Transverse colon (tissue), 4 donors: ENCODE data around the gene HTN1. TPM values are rescaled to one million over a fixed set of nuclear protein-coding genes. Genes with fewer than 3 reads are reported as not detected.
"Not testable (repeated sequence)": the region's sequence is repeated elsewhere in the genome, so short reads cannot be mapped to it uniquely, and the experiment has no call there.

Experiments
- DNase-seq: peaks from one replicate; pipeline ENCODE4 v3.0.0-alpha.2; 2019
- H3K27ac ChIP-seq, 4 donors: fragments of 200-600 bp; sonication (generic); 2 replicates each; pipeline ENCODE4 v1.5.1; 2016 to 2018; ENCODE audit warnings: inconsistent platforms in 4 of 4
- H3K27me3 ChIP-seq: fragments of 200-600 bp; sonication (generic); 2 replicates; pipeline ENCODE4 v1.5.1; 2017; ENCODE audit warnings: inconsistent platforms
- H3K36me3 ChIP-seq, 4 donors: fragments of 200-600 bp; sonication (generic); 2 replicates each; pipeline ENCODE4 v1.5.1; 2017 to 2019; ENCODE audit warnings: inconsistent platforms in 4 of 4
- H3K4me1 ChIP-seq, 4 donors: fragments of 200-600 bp; sonication (generic); 2 replicates each; pipeline ENCODE4 v1.5.1; 2017 to 2020; ENCODE audit warnings: inconsistent platforms in 4 of 4
- H3K4me3 ChIP-seq, 4 donors: fragments of 200-600 bp; sonication (generic); 1 replicate in 1 of 4; 2 replicates in 3 of 4; pipeline versions ENCODE4 v1.5.1 to v1.6.1; 2017 to 2019; ENCODE audit warnings: inconsistent platforms in 4 of 4
- H3K9me3 ChIP-seq, 2 donors: fragments of 200-600 bp; sonication (generic); 2 replicates each; pipeline ENCODE4 v1.5.1; 2017 to 2019; ENCODE audit warnings: inconsistent platforms in 2 of 2
- EP300 ChIP-seq: sonication (generic); formaldehyde crosslinking; IDR thresholded peaks from one replicate; pipeline ENCODE4 v1.6.1; 2017; ENCODE audit warnings: antibody characterized with exemption, low read depth
- POLR2A ChIP-seq: fragments of 450-650 bp; IDR thresholded peaks from one replicate; pipeline ENCODE4 v1.6.1; 2016; ENCODE audit warnings: antibody characterized with exemption, mild to moderate bottlenecking, moderate library complexity
- POLR2AphosphoS5 ChIP-seq, 3 donors: sonication (generic); formaldehyde crosslinking; IDR thresholded peaks; one replicate each; pipeline ENCODE4 v1.6.1; 2016; ENCODE audit warnings: antibody characterized with exemption in 3 of 3
- WGBS, 2 donors: methylation state at CpG; one replicate each; pipeline ENCODE4 v1.1.5; 2018; ENCODE audit warnings: low coverage in 1 of 2; 5-methylcytosine and 5-hydroxymethylcytosine counted together
- in situ Hi-C, 4 donors: fragments of 200-750 bp; cut with MboI; loops; one replicate each; pipeline versions ENCODE4 v1.15.0 to v1.15.1; 2017; ENCODE audit warnings: low sequenced_read_pairs in 3 of 4, low pct_ligation_motif_present in 1 of 4, low pct_unique_long_range_greater_than_20kb in 1 of 4
- intact Hi-C: fragments of 100-400 bp; cut with DNase I; formaldehyde crosslinking; loops from one replicate; pipeline ENCODE4 v1.15.1; 2023; ENCODE audit warnings: low total_unique reads
- total RNA-seq, 4 donors: library from RNA; depleted of rRNA; stranded (reverse); fragments of >200 nt; gene quantifications; one replicate each; pipeline ENCODE4 v1.1.0, GENCODE V29; 2016
- TF ChIP-seq, protein P1 (sequence below), 5 experiments: fragments of 200-600 bp in 3 of 5; fragments of 450-650 bp in 2 of 5; sonication (generic) in 3 of 5; IDR thresholded peaks; 1 replicate in 2 of 5; 2 replicates in 3 of 5; pipeline ENCODE4 v1.5.1; 2016 to 2017; ENCODE audit warnings: antibody characterized with exemption in 5 of 5, inconsistent platforms in 3 of 5, mild to moderate bottlenecking in 2 of 5, moderate library complexity in 1 of 5

HTN1 gene
- total RNA-seq, 4 donors from 2014 or later, result not detected

DNA sequence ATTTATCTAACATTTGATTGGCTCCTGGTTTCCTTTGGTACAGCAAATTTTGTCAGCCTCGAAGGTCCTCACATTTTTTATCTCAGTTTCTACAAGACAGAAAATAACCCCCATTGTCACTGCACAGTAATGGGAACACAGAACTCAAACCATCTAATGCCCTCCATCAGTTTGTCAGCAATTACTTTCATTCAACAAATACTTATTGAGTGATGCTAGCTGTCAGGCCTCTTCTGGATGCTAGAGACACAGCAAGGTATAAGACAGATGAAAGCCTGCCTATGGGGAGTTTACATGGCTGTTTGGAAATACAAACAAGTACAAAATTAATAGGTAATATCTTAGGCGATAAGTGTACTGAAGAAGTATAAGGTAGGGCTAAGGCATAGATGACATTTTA is 27.0 kb upstream of the HTN1 start:
- Histone ChIP-seq H3K27me3 (no peaks in the 10 kb centered on the region), H3K36me3 (no peaks in the 10 kb centered on the region), H3K4me3 (no peak overlapping the region), H3K27ac (no peak overlapping the region), H3K4me1 (no peaks in the 10 kb centered on the region), H3K9me3 (no peaks in the 10 kb centered on the region)
- 79 to 81% methylated on average over 2 of the region's 2 CpGs for WGBS, 2 donors
- in situ Hi-C loops (no loop called here), intact Hi-C loops (no loop called here)
- TF ChIP-seq POLR2AphosphoS5 (IDR thresholded peaks at IDR 0.05) (no peak), POLR2A (no peak), EP300 (no peak)
- TF ChIP-seq, protein P1, sequence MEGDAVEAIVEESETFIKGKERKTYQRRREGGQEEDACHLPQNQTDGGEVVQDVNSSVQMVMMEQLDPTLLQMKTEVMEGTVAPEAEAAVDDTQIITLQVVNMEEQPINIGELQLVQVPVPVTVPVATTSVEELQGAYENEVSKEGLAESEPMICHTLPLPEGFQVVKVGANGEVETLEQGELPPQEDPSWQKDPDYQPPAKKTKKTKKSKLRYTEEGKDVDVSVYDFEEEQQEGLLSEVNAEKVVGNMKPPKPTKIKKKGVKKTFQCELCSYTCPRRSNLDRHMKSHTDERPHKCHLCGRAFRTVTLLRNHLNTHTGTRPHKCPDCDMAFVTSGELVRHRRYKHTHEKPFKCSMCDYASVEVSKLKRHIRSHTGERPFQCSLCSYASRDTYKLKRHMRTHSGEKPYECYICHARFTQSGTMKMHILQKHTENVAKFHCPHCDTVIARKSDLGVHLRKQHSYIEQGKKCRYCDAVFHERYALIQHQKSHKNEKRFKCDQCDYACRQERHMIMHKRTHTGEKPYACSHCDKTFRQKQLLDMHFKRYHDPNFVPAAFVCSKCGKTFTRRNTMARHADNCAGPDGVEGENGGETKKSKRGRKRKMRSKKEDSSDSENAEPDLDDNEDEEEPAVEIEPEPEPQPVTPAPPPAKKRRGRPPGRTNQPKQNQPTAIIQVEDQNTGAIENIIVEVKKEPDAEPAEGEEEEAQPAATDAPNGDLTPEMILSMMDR (IDR thresholded peaks at IDR 0.05), result no peak
- DNase-seq, result no peak

DNA sequence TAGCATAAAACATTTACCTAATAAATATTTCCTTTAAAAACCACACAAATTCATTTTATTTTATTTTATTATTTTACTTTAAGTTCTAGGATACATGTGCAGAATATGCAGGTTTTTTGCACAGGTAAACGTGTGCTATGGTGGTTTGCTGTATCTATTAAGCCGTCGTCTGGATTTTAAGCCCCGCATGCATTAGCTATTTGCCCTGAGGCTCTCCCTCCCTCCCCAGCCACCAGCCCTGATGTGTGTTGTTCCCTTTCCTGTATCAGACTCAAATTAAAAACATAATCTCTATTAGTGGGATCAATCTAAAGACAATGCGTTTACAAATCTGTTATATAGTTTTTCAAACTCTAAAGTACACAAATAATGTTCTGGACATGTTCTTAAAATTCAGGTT is 23.2 kb upstream of the HTN1 start:
- in situ Hi-C loops, result no loop called here
- DNase-seq, result no peak
- 85 to 91% methylated on average over 5 of the region's 5 CpGs for WGBS, 2 donors
- Histone ChIP-seq H3K36me3 (no peaks in the 10 kb centered on the region), H3K4me3 (no peak overlapping the region), H3K4me1 (no peaks in the 10 kb centered on the region), H3K27me3 (no peaks in the 10 kb centered on the region), H3K27ac (no peak overlapping the region), H3K9me3 (no peaks in the 10 kb centered on the region)
- intact Hi-C loops, result no loop called here
- TF ChIP-seq POLR2A, result no peak

DNA sequence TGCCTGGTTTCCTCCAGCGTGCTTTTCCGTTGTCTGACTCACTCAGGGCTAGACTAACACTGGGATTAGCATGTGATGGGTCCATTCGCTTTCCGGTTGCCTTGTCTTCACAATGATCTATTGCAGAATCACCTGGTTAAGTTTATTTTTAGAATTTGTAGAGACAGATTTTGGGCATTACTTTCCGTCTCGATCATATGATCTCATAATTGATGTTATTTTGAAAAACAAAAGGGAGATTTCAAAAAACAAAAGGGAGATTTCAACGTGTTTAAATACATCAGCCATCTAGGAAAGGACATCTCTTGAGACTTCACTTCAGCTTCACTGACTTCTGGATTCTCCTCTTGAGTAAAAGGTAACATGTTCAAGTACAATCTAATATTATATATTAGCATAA is 22.1 kb upstream of the HTN1 start, which contains the start of gene HTN3:
HTN3 (plus strand) TSS at position 301 of the 400 bp plus-strand sequence. CDS start 2,282 bp downstream, outside the sequence.
- in situ Hi-C loops, H3K9me3 ChIP-seq, H3K27ac ChIP-seq, H3K4me3 ChIP-seq, DNase-seq, intact Hi-C loops, H3K27me3 ChIP-seq, H3K4me1 ChIP-seq, H3K36me3 ChIP-seq: not testable (repeated sequence)
- WGBS, 2 donors, result 86 to 90% methylated on average over 5 to 7 of the region's 7 CpGs

DNA sequence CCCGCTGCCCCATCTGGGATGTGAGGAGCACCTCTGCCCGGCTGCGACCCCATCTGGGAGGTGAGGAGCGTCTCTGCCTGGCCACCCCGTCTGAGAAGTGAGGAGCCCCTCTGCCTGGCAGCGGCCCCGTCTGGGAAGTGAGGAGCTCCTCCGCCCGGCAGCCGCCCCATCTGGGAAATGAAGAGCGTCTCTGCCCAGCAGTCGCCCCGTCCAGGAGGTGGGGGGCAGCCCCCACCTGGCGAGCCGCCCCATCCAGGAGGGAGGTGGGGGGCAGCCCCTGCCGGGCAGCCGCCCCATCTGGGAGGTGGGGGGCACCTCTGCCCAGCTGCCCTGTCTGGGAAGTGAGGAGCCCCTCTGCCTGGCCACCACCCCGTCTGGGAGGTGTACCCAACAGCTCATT is 12.7 kb upstream of the HTN1 start:
- DNase-seq, intact Hi-C loops: not testable (repeated sequence)
- WGBS, 2 donors, result 96% methylated on average over 18 of the region's 18 CpGs; no CpG with 5 or more reads in 1 of the 2 donors

DNA sequence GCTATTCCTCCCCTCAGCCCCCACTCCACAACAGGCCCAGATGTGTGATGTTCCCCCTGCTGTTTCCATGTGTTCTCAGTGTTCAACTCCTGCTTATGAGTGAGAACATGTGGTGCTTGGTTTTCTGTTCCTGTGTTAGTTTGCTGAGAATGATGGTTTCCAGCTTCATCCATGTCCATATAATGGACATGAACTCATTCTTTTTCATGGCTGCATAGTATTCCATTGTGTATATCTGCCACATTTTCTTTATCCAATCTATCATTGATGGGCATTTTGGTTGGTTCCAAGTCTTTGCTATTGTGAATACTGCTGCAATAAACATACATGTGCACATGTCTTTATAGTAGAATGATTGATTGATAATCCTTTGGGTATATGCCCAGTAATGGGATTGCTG is 10.3 kb upstream of the HTN1 start:
- H3K27me3 ChIP-seq, H3K4me1 ChIP-seq, H3K27ac ChIP-seq, DNase-seq, H3K4me3 ChIP-seq, H3K9me3 ChIP-seq, in situ Hi-C loops, H3K36me3 ChIP-seq, intact Hi-C loops: not testable (repeated sequence)

More for the DNA sequence above, 12.7 kb upstream of the HTN1 start:
- H3K4me1 ChIP-seq, H3K27me3 ChIP-seq, H3K27ac ChIP-seq, H3K4me3 ChIP-seq, H3K9me3 ChIP-seq, in situ Hi-C loops, H3K36me3 ChIP-seq: not testable (repeated sequence)

DNA sequence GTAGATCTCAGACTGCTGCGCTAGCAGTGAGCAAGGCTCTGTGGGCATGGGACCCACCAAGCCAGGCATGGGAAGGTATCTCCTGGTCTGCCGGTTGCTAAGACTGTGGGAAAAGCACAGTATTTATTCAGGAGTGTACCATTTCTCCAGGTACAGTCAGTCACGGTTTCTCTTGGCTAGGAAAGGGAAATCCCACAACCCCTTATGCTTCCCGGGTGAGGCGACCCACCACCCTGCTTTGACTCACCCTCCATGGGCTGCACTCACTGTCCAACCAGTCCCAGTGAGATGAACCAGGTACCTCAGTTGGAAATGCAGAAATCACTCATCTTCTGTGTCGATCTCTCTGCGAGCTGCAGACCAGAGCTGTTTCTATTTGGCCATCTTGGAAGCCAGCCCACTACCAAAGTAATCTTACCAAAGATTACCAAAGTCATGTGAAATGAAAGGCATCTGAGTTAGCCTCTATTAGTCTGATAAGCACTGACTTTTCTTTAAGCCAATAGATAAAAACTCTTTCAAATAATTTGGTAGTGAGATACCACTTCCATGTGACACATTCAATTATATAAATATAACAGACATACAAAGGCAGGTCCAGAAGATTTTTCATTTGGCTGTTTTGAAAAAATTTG is 8.5 kb upstream of the HTN1 start:
- Histone ChIP-seq H3K27me3 (no peaks in the 10 kb centered on the region), H3K36me3 (no peaks in the 10 kb centered on the region), H3K4me1 (no peaks in the 10 kb centered on the region), H3K27ac (no peak overlapping the region), H3K4me3 (no peak overlapping the region), H3K9me3 (no peaks in the 10 kb centered on the region)
- intact Hi-C loops (no loop called here), in situ Hi-C loops (no loop called here)
- WGBS, 2 donors, result 85% methylated on average over 7 of the region's 7 CpGs; no CpG with 5 or more reads in 1 of the 2 donors
- TF ChIP-seq POLR2AphosphoS5 (IDR thresholded peaks at IDR 0.05) (no peak), POLR2A (no peak), EP300 (no peak)
- TF ChIP-seq, protein P1 (IDR thresholded peaks at IDR 0.05), result no peak
- no peak for DNase-seq

DNA sequence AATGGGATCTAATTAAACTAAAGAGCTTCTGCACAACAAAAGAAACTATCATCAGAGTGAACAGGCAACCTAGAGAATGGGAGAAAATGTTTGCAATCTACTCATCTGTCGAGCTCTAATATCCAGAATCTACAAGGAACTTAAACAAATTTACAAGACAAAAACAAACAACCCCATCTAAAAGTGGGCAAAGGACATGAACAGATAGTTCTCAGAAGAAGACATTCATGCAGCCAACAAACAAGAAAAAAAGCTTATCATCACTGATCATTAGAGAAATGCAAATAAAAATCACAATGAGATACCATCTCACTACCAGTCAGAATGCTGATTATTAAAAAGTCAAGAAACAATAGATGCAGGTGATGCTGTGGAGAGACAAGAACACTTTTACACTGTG is 6.3 kb downstream of the HTN1 start:
- intact Hi-C loops, result not testable (repeated sequence)

More for the DNA sequence above, 6.3 kb downstream of the HTN1 start:
- H3K27ac ChIP-seq, H3K36me3 ChIP-seq, H3K4me3 ChIP-seq, in situ Hi-C loops, H3K4me1 ChIP-seq, DNase-seq, H3K9me3 ChIP-seq, H3K27me3 ChIP-seq: not testable (repeated sequence)
- WGBS, 2 donors, result 17 to 46% methylated on average over 1 of the region's 1 CpG
